Neural cell (in vitro differentiated cells): ENCODE results near the gene EIF3K. TPM values are rescaled to one million over a fixed set of nuclear protein-coding genes. Genes with fewer than 3 reads are reported as not detected.
A peak's percentile ranks its signal among the peaks of the same experiment; 100 is the strongest.

Experiments
- H2AFZ ChIP-seq: fragments of 200-600, 300-800 bp; sonication (generic), shearing (Covaris generic); 2 replicates; pipeline ENCODE4 v1.6.0; 2014; ENCODE audit warnings: low read depth, mild to moderate bottlenecking, antibody characterized with exemption, low read length, moderate library complexity
- H3F3A ChIP-seq: fragments of 200-600 bp; shearing (Covaris generic); 2 replicates; pipeline ENCODE4 v1.6.1; 2016; ENCODE audit warnings: mild to moderate bottlenecking, moderate library complexity, mixed read lengths, antibody characterized with exemption, low read length; ENCODE audit not compliant: insufficient read depth, poor library complexity, severe bottlenecking
- H3K27ac ChIP-seq: fragments of 200-600, 300-800 bp; sonication (generic), shearing (Covaris generic); 2 replicates; pipeline ENCODE4 v1.5.1; 2014; ENCODE audit warnings: mild to moderate bottlenecking, low read length, moderate library complexity
- H3K27me3 ChIP-seq: fragments of 300-800, 200-600 bp; sonication (generic), shearing (Covaris generic); 2 replicates; pipeline ENCODE4 v1.6.0; 2014; ENCODE audit warnings: mild to moderate bottlenecking, low read depth, low read length, moderate library complexity; ENCODE audit not compliant: insufficient read depth
- H3K36me3 ChIP-seq: fragments of 300-800, 200-600 bp; sonication (generic), shearing (Covaris generic); 2 replicates; pipeline ENCODE4 v1.5.1; 2014; ENCODE audit warnings: mild to moderate bottlenecking, antibody characterized with exemption, low read length, moderate library complexity; ENCODE audit not compliant: insufficient read depth
- H3K4me2 ChIP-seq: fragments of 300-800, 200-600 bp; sonication (generic), shearing (Covaris generic); 2 replicates; pipeline ENCODE4 v1.6.0; 2014; ENCODE audit warnings: mild to moderate bottlenecking, low read length
- H3K4me3 ChIP-seq: fragments of 300-800, 200-600 bp; sonication (generic), shearing (Covaris generic); 2 replicates; pipeline ENCODE4 v1.5.1; 2014; ENCODE audit warnings: mild to moderate bottlenecking, low read length, moderate library complexity
- H3K79me2 ChIP-seq: fragments of 200-600 bp; shearing (Covaris generic); replicated peaks from 2 replicates; pipeline ENCODE4 v1.6.0; 2014; ENCODE audit warnings: mild to moderate bottlenecking, low read length, moderate library complexity; ENCODE audit not compliant: insufficient read depth
- H3K9ac ChIP-seq: fragments of 300-800, 200-600 bp; sonication (generic), shearing (Covaris generic); 2 replicates; pipeline ENCODE4 v1.6.1; 2016; ENCODE audit warnings: mild to moderate bottlenecking, low read length, mixed read lengths
- H3K9me2 ChIP-seq: fragments of 200-600 bp; shearing (Covaris generic); 2 replicates; pipeline ENCODE4 v1.6.1; 2016; ENCODE audit warnings: mild to moderate bottlenecking, low read length, mixed read lengths; ENCODE audit not compliant: insufficient read depth
- H3K9me3 ChIP-seq: fragments of 200-600, 300-800 bp; sonication (generic), shearing (Covaris generic); 2 replicates; pipeline ENCODE4 v1.6.1; 2016; ENCODE audit warnings: mild to moderate bottlenecking, mixed run types, low read length, moderate library complexity, mixed read lengths
- H4K20me1 ChIP-seq: fragments of 200-600 bp; shearing (Covaris generic); 2 replicates; pipeline ENCODE4 v1.6.1; 2016; ENCODE audit warnings: mild to moderate bottlenecking, mixed run types; ENCODE audit not compliant: insufficient read depth
- EP300 ChIP-seq: fragments of 450-650 bp; conservative IDR thresholded peaks from 2 replicates; pipeline ENCODE4 v1.6.1; 2014; ENCODE audit warnings: antibody characterized with exemption, mild to moderate bottlenecking, moderate library complexity; ENCODE audit not compliant: poor library complexity, severe bottlenecking
- EZH2 ChIP-seq: fragments of 200-600, 300-800 bp; shearing (Covaris generic), sonication (generic); IDR thresholded peaks from 2 replicates; pipeline ENCODE4 v1.6.1; 2014; ENCODE audit warnings: antibody characterized with exemption, low read length, borderline replicate concordance, mild to moderate bottlenecking; ENCODE audit not compliant: insufficient read depth, poor library complexity, severe bottlenecking
- MXI1 ChIP-seq: fragments of 450-650 bp; conservative IDR thresholded peaks from 2 replicates; pipeline ENCODE4 v1.6.1; 2014; ENCODE audit warnings: antibody characterized with exemption, mild to moderate bottlenecking; ENCODE audit not compliant: poor library complexity, severe bottlenecking
- POLR2AphosphoS5 ChIP-seq: IDR thresholded peaks from 2 replicates; pipeline ENCODE4 v1.6.1; 2012
- RAD21 ChIP-seq: fragments of 450-650 bp; conservative IDR thresholded peaks from 2 replicates; pipeline ENCODE4 v1.6.1; 2014; ENCODE audit warnings: antibody characterized with exemption, mild to moderate bottlenecking, moderate library complexity
- SMC3 ChIP-seq: fragments of 450-650 bp; conservative IDR thresholded peaks from 2 replicates; pipeline ENCODE4 v1.6.1; 2014; ENCODE audit warnings: antibody characterized with exemption, mild to moderate bottlenecking, moderate library complexity; ENCODE audit not compliant: poor library complexity
- TAF1 ChIP-seq: IDR thresholded peaks from 2 replicates; pipeline ENCODE4 v1.6.1; 2012; ENCODE audit warnings: low read depth
- polyA minus RNA-seq: library from RNA; depleted of rRNA, polyadenylated mRNA; stranded (reverse); fragments of >200 nt; gene quantifications from 2 replicates; pipeline ENCODE4 v1.2.3, GENCODE V29; 2014
- polyA plus RNA-seq: library from polyadenylated mRNA; depleted of rRNA; stranded (reverse); fragments of >200 nt; gene quantifications from 2 replicates; pipeline ENCODE4 v1.2.3, GENCODE V29; 2014
- TF ChIP-seq, protein P1 (sequence below): fragments of 450-650 bp; IDR thresholded peaks from 2 replicates; pipeline ENCODE4 v1.5.1; 2014; ENCODE audit warnings: antibody characterized with exemption, mild to moderate bottlenecking, moderate library complexity; ENCODE audit not compliant: poor library complexity, severe bottlenecking
- TF ChIP-seq, protein P2 (sequence below): IDR thresholded peaks from 2 replicates; pipeline ENCODE4 v1.6.1; 2012; ENCODE audit warnings: borderline replicate concordance

EIF3K gene, protein sequence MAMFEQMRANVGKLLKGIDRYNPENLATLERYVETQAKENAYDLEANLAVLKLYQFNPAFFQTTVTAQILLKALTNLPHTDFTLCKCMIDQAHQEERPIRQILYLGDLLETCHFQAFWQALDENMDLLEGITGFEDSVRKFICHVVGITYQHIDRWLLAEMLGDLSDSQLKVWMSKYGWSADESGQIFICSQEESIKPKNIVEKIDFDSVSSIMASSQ
- polyA plus RNA-seq (419 and 462 TPM in 2 replicates), polyA minus RNA-seq (99.3 and 109 TPM in 2 replicates)

DNA sequence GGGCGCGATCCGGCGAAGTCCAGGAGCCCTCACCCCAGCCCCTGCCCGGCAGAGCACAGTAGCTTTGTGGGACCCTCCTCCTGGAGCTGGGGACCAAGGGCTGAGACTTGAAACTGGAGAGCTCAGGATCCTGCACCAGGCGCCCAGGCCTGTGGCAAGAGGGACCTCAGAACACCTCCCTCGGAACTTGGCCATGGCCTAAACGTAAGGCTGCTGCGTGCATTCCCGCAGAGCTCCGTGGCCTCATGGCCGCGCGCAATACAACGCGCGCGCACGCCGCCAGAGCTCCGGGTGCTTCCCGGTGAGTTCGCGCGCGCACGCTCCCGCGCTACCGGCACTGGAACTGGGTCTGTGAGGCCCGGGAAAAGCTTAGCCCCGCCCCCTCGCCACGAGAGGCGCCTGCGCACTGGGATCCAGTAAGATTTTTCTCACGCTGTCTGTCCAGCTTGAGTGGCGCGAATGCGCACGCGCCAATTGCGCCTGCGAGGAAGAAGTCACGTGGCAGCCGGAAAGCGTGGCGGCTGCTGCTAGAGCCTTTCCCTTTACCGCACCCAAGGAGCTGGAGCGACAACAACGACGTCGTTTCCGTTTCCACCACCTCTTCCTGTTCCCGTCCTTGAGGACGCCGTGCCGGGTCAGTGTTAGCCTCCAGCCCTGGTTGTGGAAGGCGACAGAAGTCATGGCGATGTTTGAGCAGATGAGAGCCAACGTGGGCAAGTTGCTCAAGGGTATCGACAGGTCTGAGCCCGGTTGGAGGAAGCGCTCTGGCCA is at the start of gene EIF3K:
Gene EIF3K (plus strand): TSS at position 599 of the 771 bp plus-strand sequence. CDS start 81 bp downstream, at position 680.
- Histone ChIP-seq H3K4me2 (peak within 1 kb of the TSS; percentile 97), H3K27ac (peak within 1 kb of the TSS; percentile 85), H3K36me3 (no peaks in the 10 kb centered on the region)

DNA sequence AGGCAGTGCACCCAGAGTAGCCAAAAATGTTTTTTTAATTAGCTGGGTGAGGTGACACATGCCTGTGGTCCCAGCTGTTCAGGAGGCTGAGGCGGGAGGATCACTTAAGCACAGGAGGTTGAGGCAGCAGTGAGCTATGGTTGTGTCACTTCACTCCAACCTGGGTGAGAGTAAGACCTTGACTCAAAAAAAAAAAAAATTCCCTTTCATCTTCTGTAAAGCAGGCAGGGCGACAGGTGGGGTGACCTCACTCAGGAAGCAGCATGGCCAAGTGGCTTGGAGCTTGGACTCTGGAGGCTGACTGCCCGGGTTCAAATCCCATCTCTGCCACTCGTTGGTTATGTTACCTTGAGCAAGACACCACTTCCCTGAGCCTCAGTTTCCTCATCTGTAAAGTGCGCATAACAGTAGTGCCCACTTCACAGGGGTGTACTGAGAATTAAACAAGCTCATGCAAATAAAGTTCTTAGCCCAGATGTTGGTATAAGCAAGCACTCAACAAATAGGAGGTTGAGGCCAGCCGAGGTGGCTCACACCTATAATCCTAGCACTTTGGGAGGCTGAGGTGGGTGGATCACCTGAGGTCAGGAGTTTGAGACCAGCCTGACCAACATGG is 49.5 kb upstream of the EIF3K start:
- Histone ChIP-seq H3K27me3 (no peaks in the 10 kb centered on the region), H3K4me3 (no peak overlapping the region), H3F3A (no peaks in the 10 kb centered on the region), H3K9ac (no peak overlapping the region), H4K20me1 (no peaks in the 10 kb centered on the region), H3K4me2 (no peak overlapping the region), H3K36me3 (no peaks in the 10 kb centered on the region), H2AFZ (no peak overlapping the region), H3K79me2 (no peaks in the 10 kb centered on the region), H3K9me3 (no peaks in the 10 kb centered on the region), H3K27ac (no peak overlapping the region), H3K9me2 (no peaks in the 10 kb centered on the region)
- TF ChIP-seq SMC3 (no peak), EZH2 (no peak), EP300 (no peak), TAF1 (no peak), MXI1 (no peak)
- TF ChIP-seq, protein P1, sequence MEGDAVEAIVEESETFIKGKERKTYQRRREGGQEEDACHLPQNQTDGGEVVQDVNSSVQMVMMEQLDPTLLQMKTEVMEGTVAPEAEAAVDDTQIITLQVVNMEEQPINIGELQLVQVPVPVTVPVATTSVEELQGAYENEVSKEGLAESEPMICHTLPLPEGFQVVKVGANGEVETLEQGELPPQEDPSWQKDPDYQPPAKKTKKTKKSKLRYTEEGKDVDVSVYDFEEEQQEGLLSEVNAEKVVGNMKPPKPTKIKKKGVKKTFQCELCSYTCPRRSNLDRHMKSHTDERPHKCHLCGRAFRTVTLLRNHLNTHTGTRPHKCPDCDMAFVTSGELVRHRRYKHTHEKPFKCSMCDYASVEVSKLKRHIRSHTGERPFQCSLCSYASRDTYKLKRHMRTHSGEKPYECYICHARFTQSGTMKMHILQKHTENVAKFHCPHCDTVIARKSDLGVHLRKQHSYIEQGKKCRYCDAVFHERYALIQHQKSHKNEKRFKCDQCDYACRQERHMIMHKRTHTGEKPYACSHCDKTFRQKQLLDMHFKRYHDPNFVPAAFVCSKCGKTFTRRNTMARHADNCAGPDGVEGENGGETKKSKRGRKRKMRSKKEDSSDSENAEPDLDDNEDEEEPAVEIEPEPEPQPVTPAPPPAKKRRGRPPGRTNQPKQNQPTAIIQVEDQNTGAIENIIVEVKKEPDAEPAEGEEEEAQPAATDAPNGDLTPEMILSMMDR, result no peak

More for the DNA sequence above, at the start of gene EIF3K:
- H3K9ac ChIP-seq, result peak within 1 kb of the TSS; percentile 84
- no peaks in the 10 kb centered on the region for H3K9me2 ChIP-seq
- no peaks in the 10 kb centered on the region for H4K20me1 ChIP-seq
- TF ChIP-seq EP300 (peak; percentile 46), POLR2AphosphoS5 (peak; percentile 83), RAD21 (peak; percentile 46), MXI1 (peak; percentile 97), SMC3 (peak; percentile 62), EZH2 (no peak), TAF1 (peak; percentile 79)
- TF ChIP-seq, protein P1, result no peak
- TF ChIP-seq, protein P2, sequence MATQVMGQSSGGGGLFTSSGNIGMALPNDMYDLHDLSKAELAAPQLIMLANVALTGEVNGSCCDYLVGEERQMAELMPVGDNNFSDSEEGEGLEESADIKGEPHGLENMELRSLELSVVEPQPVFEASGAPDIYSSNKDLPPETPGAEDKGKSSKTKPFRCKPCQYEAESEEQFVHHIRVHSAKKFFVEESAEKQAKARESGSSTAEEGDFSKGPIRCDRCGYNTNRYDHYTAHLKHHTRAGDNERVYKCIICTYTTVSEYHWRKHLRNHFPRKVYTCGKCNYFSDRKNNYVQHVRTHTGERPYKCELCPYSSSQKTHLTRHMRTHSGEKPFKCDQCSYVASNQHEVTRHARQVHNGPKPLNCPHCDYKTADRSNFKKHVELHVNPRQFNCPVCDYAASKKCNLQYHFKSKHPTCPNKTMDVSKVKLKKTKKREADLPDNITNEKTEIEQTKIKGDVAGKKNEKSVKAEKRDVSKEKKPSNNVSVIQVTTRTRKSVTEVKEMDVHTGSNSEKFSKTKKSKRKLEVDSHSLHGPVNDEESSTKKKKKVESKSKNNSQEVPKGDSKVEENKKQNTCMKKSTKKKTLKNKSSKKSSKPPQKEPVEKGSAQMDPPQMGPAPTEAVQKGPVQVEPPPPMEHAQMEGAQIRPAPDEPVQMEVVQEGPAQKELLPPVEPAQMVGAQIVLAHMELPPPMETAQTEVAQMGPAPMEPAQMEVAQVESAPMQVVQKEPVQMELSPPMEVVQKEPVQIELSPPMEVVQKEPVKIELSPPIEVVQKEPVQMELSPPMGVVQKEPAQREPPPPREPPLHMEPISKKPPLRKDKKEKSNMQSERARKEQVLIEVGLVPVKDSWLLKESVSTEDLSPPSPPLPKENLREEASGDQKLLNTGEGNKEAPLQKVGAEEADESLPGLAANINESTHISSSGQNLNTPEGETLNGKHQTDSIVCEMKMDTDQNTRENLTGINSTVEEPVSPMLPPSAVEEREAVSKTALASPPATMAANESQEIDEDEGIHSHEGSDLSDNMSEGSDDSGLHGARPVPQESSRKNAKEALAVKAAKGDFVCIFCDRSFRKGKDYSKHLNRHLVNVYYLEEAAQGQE, result peak; percentile 44
- no peaks in the 10 kb centered on the region for H3K27me3 ChIP-seq
- H3K9me3 ChIP-seq, result no peaks in the 10 kb centered on the region
- H2AFZ ChIP-seq, result peak within 1 kb of the TSS; percentile 45
- H3K79me2 ChIP-seq, result peaks cover 11% of the 10 kb centered on the region
- H3K4me3 ChIP-seq, result peak within 1 kb of the TSS; percentile 76
- H3F3A ChIP-seq, result no peaks in the 10 kb centered on the region
